Measurements from ENCODE around the gene MED12L.
"Not testable (repeated sequence)": the region's sequence is repeated elsewhere in the genome, so short reads cannot be mapped to it uniquely, and the experiment has no call there.

MED12L gene, protein sequence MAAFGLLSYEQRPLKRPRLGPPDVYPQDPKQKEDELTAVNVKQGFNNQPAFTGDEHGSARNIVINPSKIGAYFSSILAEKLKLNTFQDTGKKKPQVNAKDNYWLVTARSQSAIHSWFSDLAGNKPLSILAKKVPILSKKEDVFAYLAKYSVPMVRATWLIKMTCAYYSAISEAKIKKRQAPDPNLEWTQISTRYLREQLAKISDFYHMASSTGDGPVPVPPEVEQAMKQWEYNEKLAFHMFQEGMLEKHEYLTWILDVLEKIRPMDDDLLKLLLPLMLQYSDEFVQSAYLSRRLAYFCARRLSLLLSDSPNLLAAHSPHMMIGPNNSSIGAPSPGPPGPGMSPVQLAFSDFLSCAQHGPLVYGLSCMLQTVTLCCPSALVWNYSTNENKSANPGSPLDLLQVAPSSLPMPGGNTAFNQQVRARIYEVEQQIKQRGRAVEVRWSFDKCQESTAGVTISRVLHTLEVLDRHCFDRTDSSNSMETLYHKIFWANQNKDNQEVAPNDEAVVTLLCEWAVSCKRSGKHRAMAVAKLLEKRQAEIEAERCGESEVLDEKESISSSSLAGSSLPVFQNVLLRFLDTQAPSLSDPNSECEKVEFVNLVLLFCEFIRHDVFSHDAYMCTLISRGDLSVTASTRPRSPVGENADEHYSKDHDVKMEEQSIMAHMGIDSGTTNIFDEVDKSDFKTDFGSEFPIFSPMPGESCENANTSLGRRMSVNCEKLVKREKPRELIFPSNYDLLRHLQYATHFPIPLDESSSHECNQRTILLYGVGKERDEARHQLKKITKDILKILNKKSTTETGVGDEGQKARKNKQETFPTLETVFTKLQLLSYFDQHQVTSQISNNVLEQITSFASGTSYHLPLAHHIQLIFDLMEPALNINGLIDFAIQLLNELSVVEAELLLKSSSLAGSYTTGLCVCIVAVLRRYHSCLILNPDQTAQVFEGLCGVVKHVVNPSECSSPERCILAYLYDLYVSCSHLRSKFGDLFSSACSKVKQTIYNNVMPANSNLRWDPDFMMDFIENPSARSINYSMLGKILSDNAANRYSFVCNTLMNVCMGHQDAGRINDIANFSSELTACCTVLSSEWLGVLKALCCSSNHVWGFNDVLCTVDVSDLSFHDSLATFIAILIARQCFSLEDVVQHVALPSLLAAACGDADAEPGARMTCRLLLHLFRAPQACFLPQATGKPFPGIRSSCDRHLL (N-terminal part only)

DNA sequence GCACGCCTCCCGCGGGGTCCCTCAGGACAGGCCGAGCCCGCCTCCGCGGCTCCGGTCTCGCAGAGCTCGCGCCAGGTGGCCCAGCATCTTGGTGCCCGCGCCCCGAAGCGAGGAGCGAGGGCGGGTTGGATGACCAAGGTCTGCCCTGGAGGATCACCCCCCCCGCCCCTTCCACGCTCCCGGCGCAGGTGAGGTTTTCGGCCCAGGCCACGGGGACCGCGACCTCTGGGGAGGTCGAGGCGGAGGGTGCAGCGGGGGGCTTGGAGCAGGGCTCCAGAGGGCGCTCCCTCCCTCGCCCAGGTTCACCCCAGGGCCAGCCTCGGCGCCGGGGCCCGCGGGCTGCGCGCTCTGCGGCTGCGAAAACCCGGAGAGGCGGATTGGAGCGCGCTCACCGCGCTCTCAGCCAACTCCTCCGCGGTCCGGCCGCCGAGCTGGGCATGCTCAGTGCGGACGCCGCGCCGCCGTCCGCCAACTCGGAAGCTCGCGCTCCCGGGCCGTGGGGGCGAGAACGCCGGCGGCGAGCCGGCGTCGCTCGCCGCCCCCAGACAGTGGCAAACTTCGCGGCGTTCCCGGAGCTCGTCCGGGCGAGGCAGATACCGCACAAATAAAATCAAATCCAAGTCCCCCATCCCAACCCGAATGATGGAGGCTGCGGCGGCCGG lies at the start of gene MED12L:
Gene MED12L, plus strand, starts transcription at position 438 of the 662 bp plus-strand sequence. CDS start 1,263 bp downstream, outside the sequence.
- no peak for DNase-seq

DNA sequence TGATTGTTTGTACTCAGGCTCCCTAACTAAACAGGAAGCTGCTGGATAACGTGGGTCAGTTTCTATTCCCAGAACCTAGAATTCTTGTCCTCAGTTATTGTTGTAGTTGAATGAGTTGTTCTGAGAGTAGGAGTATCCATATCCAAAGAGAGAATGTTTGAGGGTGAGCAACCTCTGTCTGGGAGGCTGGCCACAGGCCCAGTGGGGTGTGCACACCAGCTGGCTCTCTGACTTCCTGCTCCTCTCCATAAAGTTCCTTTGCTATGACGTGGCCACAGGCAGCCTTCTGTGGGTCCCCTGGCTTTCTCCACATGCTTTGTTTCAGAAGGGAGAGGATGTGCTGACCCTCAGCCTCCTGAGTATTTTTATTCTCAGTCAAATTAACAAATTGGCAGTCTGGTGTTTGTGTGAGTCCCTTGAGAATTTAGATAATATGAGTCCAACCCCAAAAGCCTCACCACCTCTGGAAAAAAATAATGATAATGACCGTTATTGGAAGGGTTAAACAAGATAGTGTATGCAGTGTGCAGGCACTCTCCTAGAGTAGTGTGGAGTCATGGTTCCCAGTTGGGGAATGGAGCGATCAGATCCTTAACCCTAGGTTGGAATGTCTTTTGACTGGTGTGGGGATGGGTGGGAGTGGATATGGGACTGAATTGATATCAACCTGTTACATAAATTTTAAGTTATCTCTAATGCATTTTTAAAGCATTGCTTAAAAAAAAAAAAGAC lies 47.6 kb upstream of the MED12L start:
- no peak for DNase-seq

DNA sequence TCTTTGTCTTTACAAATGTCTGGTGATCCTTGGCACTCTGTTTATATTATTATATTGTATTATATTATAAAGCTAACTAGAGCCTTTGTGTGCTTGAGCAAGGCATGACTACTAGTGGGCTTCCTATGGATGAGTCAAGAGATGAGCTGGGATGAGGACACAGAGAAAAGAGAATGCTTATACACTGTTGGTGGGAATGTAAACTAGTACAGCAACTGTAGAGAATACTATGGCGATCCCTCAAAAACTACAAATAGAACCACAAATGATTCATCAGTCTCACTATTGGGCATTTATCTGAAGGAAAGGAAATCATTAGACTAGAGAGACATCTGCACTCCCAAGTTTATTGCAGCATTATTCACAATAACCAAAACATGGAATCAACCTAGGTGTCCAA lies 40.8 kb upstream of the MED12L start:
- no peak for DNase-seq

DNA sequence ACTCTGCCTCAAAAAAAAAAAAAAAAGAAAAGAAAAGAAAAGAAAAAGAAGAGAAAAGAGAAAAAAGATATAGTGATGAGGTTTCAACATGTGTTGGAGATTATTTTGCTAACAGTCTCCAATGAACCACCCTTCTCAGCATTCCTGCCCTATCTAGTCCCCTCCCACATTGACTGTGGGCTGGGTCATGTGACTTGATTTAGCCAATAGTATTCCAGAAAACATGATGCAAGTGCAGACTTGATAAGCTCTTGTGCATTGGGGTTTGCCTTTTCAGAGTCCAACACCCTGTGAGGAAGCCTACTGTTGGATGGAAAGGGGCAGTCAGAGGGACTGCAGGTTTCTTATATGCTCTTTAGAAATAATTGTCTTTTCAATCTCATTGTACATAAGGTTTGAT lies 37.8 kb upstream of the MED12L start:
- DNase-seq: no peak

DNA sequence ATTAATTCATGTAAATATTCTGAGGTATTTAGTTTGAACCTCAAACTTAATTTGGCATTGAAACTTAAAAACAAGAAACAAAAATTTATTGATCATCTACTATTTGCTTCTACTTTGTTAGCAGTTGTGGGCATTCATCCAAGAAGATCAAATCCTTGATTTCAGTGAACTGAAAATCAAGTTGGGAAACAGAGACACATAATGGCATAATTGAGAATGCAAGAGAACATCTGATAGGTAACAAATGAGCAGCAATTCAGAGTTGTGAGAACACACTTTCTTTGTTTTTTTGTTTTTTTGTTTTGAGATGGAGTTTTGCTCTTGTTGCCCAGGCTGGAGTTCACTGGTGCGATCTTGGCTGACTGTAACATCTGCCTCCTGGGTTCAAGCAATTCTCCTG lies 33.9 kb upstream of the MED12L start:
- no peak for DNase-seq

DNA sequence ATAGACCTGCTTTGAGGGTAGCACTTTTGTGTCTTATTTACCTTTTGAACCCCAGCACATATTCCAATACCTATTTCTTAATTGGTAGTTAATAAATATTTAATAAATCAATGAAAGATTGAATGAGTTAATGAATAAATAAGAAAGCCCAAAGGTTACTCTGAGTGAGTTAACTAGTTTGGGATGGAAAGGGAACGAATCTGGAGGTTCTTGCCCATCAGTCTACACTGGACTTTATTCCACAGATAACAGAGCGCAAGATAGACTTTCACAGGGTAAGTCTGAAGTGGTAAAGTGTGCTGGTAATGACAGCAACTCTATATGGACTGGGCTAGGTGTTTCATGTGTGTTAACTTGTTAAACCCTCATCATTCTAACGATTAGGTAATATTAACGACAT lies 33.1 kb upstream of the MED12L start:
- DNase-seq: no peak

DNA sequence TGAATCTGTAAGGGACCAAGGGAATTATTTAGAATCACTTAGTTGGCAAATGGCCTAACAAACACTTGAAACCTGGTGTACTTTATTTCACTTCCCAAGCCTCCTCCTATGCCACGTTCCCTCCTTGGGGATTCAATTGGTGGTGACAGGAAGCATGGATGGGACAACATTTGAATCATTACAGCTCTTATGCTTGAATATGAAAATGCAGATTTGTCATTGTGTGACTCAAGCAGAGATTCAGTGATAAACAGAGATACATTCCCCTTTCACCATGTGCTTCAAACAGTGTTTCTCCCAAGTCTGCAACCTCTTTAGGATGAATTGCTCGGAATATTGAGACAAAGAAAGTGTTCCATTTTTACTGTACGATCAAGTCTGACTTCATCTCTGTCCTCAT lies 32.7 kb upstream of the MED12L start:
- DNase-seq: no peak

DNA sequence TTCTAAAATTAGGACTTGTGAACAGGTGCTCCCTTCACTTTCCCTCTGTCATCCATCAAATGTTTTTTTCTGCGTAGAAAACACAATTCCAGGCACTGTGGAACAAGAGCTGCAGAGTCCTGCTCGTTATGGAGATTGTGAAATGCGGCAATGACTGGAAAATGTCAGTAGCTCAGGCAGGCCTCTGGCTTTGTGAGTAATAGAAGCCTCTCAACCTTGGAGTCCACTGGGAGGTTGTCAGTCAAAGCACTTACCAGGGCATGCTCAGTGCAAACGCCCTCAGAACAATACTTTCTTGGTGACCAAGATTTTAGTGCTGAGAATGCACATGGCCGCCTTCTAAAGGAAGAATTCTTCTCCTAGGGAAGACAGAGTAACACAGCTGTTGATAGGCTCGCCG lies 26.7 kb upstream of the MED12L start:
- no peak for DNase-seq

DNA sequence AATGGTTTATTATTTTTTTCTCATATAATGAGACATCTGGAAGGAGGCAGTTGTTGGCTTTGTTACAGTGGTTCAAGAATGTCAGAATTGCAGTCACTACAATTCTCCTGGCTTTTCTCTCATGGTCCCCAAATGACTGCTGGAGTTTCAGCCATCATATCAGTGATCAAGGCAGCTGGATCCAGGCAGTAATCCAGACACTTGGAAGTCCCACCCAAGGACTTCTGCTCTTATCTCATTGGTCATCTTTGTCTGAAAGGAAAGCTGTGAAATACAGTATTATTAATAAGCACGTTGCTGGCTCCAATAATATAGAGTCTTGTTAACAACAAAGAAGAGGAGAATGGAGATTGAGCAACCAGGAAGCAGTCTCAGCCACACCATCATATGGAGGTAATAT lies 22.9 kb upstream of the MED12L start:
- no peak for DNase-seq

DNA sequence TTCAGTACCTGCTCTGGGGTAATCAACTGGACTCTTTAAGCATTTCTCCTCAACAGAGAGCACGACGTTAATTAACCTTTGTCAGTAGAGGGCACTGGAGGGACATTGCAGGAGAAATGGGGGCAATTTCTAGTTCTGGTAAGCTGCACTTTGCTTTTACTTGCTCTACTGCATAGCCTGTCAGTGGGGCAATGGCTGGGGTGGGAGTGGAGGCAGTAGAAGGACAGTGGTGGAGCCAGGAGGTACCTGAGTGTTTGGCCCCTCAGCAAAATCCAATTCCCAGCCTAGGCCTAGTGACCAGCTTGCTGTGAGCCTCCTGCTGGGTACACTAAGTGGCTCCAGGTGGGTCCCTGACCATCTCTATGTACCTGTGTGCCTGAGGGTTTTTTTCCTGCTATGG lies 18.3 kb upstream of the MED12L start:
- DNase-seq: no peak

DNA sequence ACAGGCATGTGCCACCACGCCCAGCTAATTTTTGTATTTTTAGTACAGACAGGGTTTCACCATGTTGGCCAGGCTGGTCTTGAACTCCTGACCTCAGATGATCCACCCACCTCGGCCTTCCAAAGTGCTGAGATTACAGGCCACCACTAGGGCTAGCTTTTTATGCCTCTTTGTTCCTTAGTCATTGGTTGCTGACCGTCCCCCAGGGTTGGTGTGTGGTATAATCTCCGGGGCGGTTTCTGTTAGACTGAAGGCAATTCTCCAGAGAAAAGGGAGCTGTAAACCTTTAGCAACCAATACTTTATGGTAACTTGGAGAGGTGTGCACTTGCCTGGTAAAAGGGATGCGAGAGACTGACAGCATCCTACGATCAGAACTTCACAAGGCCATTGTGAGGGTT lies 12.6 kb upstream of the MED12L start:
- not testable (repeated sequence) for DNase-seq

DNA sequence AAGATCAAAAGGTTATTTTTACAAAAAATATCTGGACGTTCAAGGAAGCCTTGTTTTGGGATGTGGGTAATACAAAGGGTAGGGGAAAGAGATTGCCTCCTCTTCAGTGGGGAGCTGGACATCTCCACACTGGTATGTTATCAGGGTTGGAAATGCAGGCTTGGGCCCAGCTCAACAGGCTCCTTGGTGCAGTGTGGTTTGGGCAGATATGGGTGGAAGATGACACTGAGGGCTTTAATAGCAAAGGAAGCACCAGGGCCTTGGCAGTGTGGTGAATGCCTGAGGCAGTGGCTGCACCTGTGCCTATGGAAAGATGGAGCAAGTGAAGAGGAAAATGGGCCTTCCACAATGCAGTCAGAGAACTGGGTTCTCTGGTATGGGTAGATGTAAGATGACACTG lies 11.2 kb upstream of the MED12L start:
- DNase-seq: no peak

DNA sequence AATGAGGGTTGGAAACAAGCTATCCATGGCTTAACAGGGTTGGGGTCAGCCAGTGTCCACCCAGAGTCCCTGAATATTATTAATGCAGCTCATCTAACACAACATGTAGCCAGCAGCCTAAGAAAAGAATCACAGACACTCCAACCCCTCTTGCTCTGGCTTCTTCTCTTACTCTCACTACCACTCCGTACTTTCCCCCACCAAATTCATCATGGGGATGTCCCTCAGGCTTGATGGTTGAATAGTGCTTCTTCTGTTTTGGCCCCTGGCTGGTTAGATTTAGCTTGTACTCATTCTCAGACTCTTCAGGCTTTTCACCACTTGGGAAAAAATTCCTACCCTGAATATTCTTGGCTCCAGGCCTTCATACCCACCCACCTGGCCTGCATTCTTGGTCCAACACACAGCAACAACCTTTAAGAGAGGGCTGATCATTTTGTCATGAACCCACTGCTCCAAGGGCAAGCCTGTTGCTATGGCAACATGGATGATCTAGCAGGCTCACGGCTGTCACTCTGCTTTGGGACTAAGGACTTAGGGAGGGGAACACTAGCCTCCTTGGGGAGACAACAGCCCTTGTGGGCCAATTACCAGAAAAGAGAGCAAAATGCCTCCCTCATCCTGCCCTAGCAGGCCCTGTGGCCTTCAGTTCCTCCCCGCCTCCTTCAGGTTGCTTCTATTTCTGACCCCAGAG lies 9.4 kb upstream of the MED12L start:
- no peak for DNase-seq

DNA sequence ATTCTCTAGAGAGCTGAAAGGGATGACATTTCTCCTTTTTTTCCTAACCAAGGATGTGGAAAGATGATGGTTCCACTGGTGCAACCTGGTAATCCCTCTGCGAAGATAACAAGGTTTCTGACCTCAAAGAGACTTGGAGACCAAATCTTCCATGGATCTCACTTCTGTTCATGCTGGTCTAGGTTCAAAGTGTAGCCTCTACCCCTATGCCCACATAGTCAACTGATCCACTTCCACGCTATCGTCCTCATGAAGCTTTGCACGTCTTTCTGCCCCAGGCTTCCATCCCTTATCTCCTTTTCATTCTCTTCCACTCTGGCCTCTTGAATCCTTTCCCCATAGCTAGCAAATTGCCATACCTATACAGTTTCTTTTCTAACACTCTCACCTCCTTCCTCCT lies 8.8 kb upstream of the MED12L start:
- DNase-seq: no peak

DNA sequence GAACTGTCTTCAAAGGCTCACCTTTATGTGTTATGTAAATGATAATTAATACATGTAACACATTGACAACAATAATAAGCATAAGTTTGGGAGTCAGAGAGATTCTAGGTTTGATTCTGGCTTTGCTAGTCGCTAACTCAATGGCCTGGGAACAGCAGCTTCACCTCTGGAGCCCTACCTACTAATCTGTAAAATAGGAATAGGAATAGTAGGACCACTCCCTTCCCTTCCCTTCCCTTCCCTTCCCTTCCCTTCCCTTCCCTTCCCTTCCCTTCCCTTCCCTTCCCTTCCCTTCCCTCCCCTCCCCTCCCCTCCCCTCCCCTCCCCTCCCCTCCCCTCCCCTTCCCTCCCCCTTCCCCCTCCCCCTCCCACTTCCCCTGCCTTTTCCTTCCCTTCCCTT lies 4.4 kb upstream of the MED12L start:
- DNase-seq: not testable (repeated sequence)

DNA sequence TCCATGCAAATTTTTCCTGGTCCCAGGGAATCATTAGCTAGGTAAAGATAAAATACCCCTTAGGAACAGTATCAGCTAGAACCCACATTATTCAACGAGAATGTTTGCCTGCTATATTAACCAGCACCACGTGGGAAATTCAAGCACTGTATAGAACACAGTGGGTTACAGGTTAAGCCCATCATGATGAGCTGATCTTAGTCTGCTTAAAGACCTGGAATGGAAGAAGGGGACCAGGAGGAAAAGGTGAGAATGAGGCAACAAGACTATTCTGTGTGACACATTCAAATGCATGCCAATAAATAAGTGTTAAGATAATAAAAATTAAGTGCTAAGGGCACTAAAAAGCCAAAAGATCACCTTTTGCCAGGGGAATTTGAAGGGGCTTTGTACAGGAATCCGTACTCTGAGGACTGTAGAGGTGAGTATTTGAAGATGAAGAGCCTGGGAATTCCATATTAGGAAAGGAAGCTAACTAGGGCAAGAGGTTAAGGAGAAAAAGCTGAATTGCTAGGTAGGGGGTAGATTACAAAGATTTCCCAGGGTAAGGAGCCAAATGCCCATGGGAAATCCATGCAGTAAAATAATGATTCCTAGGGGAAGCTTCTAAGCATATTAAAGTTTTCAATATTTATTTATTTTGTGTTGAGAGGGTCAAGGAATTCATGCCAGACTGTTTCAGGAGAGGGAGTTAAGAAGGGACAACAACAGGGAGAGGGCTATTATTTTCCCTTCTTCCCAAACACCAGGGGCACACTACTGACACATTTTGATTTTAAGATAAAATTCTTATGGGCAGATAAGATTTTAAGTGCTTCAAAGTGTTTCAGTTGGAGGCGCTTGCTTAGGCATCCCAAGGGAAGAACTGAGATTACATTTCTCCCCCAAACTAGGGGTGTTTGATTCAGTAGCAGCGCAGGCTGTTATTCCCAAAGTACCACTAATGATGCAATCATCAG lies 2.3 kb upstream of the MED12L start:
- no peak for DNase-seq

DNA sequence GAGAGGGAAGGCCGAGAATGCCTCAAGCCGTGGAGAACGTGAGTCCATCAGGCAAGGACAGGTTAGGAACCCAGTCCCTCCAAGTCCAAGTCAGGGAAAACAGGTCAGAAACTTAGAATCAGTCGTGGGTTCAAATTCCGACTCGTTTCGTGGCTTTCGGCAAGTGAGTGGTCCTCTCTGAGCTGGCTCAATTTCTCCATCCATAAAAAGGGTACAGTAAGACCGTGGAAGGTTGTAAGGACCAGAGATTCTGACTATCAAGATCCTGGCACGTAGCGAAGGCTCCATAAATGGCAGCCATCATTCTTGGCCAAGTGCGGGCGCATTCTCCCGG lies 604 bp upstream of the MED12L start:
- no peak for DNase-seq

DNA sequence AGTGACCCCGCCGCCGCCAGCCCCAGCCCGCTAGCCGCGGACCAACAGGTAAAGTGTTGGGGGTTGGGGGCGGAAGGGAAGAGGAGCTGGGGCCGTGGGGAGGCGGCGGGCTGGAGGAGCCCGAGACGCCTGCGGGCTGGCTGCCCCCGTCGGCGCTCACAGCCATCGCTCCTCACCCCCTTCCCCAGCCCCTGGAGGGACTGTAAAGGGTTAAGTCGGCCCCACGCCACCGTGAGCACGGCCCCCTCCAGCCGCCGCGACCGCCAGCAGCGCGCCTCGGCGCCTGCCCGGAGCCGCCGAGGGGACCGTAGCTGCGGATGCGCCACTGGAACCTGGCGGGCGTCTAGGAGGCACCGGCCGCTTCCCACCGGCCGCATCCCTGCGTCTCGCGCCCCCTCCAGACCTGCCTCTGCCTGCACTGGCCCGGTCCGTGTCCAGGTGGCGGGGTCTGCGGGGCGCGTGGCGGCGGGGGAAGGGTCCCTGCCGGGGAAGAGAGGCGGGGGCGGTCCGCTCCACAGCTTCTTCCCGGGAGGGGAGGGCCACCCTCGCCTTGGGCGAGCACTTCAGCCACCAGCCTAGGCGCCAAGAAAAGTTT lies 522 bp downstream of the MED12L start:
- no peak for DNase-seq

DNA sequence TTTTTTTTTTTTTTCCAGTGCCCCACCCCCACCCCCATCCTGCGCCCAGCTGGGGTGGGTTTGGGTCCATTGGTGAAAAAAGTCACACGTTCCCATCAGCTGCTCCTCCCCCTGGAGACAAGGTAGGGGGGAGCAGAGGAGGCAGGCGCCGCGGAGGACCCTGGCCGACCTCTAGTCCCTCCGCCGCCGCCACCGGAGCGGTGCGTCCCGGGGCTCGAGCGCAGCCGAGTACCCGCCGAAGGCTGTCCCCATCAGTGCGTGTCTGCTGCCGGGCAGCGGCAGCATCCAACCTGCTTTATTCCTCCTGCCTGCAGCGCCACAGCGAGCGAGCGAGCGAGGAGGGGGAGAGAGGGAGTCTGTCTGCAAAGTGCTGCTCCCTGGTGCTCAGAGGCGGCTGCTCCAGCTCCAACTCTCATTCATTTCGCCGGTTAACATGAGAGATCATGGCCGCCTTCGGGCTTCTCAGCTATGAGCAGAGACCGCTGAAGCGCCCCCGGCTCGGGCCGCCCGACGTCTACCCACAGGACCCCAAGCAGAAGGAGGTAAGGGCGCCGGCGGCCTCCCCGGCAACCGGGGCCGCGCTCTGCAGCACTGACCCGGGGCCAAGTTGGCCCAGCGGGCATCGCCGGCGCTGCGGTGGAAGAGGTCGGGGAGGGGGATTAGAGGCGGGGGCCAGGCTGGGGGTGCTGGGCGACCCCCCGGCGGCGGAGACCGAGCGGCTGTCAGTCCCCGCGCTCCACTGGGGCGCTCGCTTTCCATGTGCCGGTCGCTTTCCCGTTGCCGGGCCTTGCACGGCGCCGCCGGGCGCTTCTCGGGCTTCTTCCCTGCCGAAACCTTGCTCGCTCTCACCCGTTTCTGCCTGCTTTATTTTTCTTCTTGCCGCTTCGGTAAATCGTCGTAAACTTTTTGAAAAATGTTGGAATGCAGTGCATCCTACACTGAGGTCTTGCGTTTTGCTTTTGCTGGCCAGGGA lies 1.3 kb downstream of the MED12L start:
- DNase-seq: no peak
